Erythroblast (primary cell): ENCODE results near the gene JAKMIP3.

ENCODE experiments used
- GATA1 ChIP-seq: IDR thresholded peaks from 2 replicates; pipeline ENCODE4 v1.6.1; 2011; ENCODE audit warnings: low read depth, mild to moderate bottlenecking, control low read depth, low read length, moderate library complexity
- POLR2A ChIP-seq: IDR thresholded peaks from 2 replicates; pipeline ENCODE4 v1.6.1; 2011; ENCODE audit warnings: mild to moderate bottlenecking, low read length

- TF ChIP-seq POLR2A (no peak), GATA1 (no peak)
These were observed 34.3 kb downstream of the JAKMIP3 start for GRCh38 chr10:132100091-132100481.
